WTC11 (cell line): ENCODE data around the gene CDC73. TPM values are rescaled to one million over a fixed set of nuclear protein-coding genes. Genes with fewer than 3 reads are reported as not detected.

ENCODE experiments used
- ATAC-seq: fragments of 200-7000 bp; cut with Tn5 transposase; 2 replicates; pipeline ENCODE4 v1.10.0; 2021; ENCODE audit warnings: mild to moderate bottlenecking, moderate library complexity
- CTCF ChIA-PET: fragments of 300-600 bp; sonication (Branson Sonifier 250); formaldehyde crosslinking; loops from one replicate; lab custom pipeline; 2021; ENCODE audit warnings: antibody characterized with exemption; lab: Charles Lee
- POLR2A ChIA-PET: fragments of 350-600 bp; sonication (Branson Sonifier 250); formaldehyde crosslinking; loops from one replicate; lab custom pipeline; 2021; ENCODE audit warnings: antibody characterized with exemption; lab: Charles Lee
- DNase-seq: peaks from one replicate; pipeline ENCODE4 v3.0.0; 2021; ENCODE audit warnings: low spot score
- H3K27ac Mint-ChIP-seq: 2 replicates; pipeline ENCODE4 v1.8.0; 2021; ENCODE audit warnings: mixed read lengths
- H3K27me3 Mint-ChIP-seq: 2 replicates; pipeline ENCODE4 v1.8.0; 2021; ENCODE audit warnings: low read depth, mild to moderate bottlenecking, moderate library complexity, mixed read lengths
- H3K36me3 Mint-ChIP-seq: 2 replicates; pipeline ENCODE4 v1.8.0; 2021; ENCODE audit warnings: mixed read lengths
- H3K4me1 Mint-ChIP-seq: 2 replicates; pipeline ENCODE4 v1.8.0; 2022; ENCODE audit warnings: mixed read lengths
- H3K4me3 Mint-ChIP-seq: 2 replicates; pipeline ENCODE4 v1.8.0; 2021; ENCODE audit warnings: mild to moderate bottlenecking, moderate library complexity, mixed read lengths
- H3K9me3 Mint-ChIP-seq: 2 replicates; pipeline ENCODE4 v1.8.0; 2021; ENCODE audit warnings: mixed read lengths
- ATF1 ChIP-seq: sonication (generic); formaldehyde crosslinking; IDR thresholded peaks from 2 replicates; pipeline ENCODE4 v1.8.1; 2023; ENCODE audit warnings: mild to moderate bottlenecking, moderate library complexity, missing genetic modification reagents
- CREM ChIP-seq: sonication (generic); formaldehyde crosslinking; IDR thresholded peaks from 2 replicates; pipeline ENCODE4 v1.8.1; 2022; ENCODE audit warnings: mild to moderate bottlenecking, missing genetic modification reagents, moderate library complexity
- EMX1 ChIP-seq: fragments of 250-450 bp; sonication (Bioruptor Pico); IDR thresholded peaks from 2 replicates; pipeline ENCODE4 v1.8.0; 2021; ENCODE audit warnings: mild to moderate bottlenecking
- ETV6 ChIP-seq: sonication (generic); formaldehyde crosslinking; IDR thresholded peaks from 2 replicates; pipeline ENCODE4 v1.8.1; 2022; ENCODE audit warnings: mild to moderate bottlenecking, missing genetic modification reagents
- NFYB ChIP-seq: sonication (generic); formaldehyde crosslinking; conservative IDR thresholded peaks from 2 replicates; pipeline ENCODE4 v1.8.0; 2022; ENCODE audit warnings: low read depth, missing genetic modification reagents
- NR2C2 ChIP-seq: sonication (generic); formaldehyde crosslinking; IDR thresholded peaks from 2 replicates; pipeline ENCODE4 v1.8.0; 2022; ENCODE audit warnings: mild to moderate bottlenecking, missing genetic modification reagents
- SMAD3 ChIP-seq: sonication (generic); formaldehyde crosslinking; IDR thresholded peaks from 2 replicates; pipeline ENCODE4 v1.8.0; 2022; ENCODE audit warnings: missing genetic modification reagents, mild to moderate bottlenecking, borderline replicate concordance
- SOX15 ChIP-seq: fragments of 250-450 bp; sonication (Bioruptor Pico); IDR thresholded peaks from 2 replicates; pipeline ENCODE4 v1.9.0; 2021; ENCODE audit warnings: mild to moderate bottlenecking
- ZNF138 ChIP-seq: sonication (generic); formaldehyde crosslinking; conservative IDR thresholded peaks from 2 replicates; pipeline ENCODE4 v1.8.1; 2022; ENCODE audit warnings: mild to moderate bottlenecking, moderate library complexity, missing genetic modification reagents
- ZNF232 ChIP-seq: sonication (generic); formaldehyde crosslinking; IDR thresholded peaks from 2 replicates; pipeline ENCODE4 v1.8.0; 2022; ENCODE audit warnings: mild to moderate bottlenecking, missing genetic modification reagents
- ZNF396 ChIP-seq: fragments of 250-450 bp; sonication (Bioruptor Pico); IDR thresholded peaks from 2 replicates; pipeline ENCODE4 v1.8.0; 2021; ENCODE audit warnings: mild to moderate bottlenecking, moderate library complexity, borderline replicate concordance
- ZNF671 ChIP-seq: fragments of 250-450 bp; sonication (Bioruptor Pico); IDR thresholded peaks from 2 replicates; pipeline ENCODE4 v1.8.0; 2021; ENCODE audit warnings: mild to moderate bottlenecking
- total RNA-seq: library from RNA; stranded (reverse); gene quantifications from 3 replicates; pipeline ENCODE4 v1.2.3, GENCODE V29; 2021
- TF ChIP-seq, protein P1 (sequence below): fragments of 250-450 bp; sonication (Bioruptor Pico); IDR thresholded peaks from 2 replicates; pipeline ENCODE4 v1.9.0; 2021; ENCODE audit warnings: mild to moderate bottlenecking, borderline replicate concordance
- TF ChIP-seq, protein P2 (sequence below): sonication (generic); formaldehyde crosslinking; IDR thresholded peaks from 2 replicates; pipeline ENCODE4 v1.8.1; 2023; ENCODE audit warnings: mild to moderate bottlenecking, missing genetic modification reagents
- TF ChIP-seq, protein P3 (sequence below): sonication (generic); formaldehyde crosslinking; IDR thresholded peaks from 2 replicates; pipeline ENCODE4 v1.8.1; 2022; ENCODE audit warnings: mild to moderate bottlenecking, moderate library complexity, missing genetic modification reagents
- TF ChIP-seq, protein P4 (sequence below): sonication (generic); formaldehyde crosslinking; IDR thresholded peaks from 2 replicates; pipeline ENCODE4 v1.8.0; 2022; ENCODE audit warnings: mild to moderate bottlenecking, missing genetic modification reagents
- TF ChIP-seq, protein P5 (sequence below): sonication (generic); formaldehyde crosslinking; conservative IDR thresholded peaks from 2 replicates; pipeline ENCODE4 v1.8.1; 2023; ENCODE audit warnings: mild to moderate bottlenecking, low read depth, missing genetic modification reagents, moderate library complexity
- TF ChIP-seq, protein P6 (sequence below): fragments of 250-450 bp; sonication (Bioruptor Pico); IDR thresholded peaks from 2 replicates; pipeline ENCODE4 v1.8.0; 2021; ENCODE audit warnings: mild to moderate bottlenecking
- TF ChIP-seq, protein P7 (sequence below): fragments of 200-600 bp; IDR thresholded peaks from 2 replicates; pipeline ENCODE4 v1.8.0; 2022; ENCODE audit warnings: antibody characterized with exemption
- TF ChIP-seq, protein P8 (sequence below): sonication (generic); formaldehyde crosslinking; IDR thresholded peaks from 2 replicates; pipeline ENCODE4 v1.8.1; 2022; ENCODE audit warnings: low read depth, missing genetic modification reagents, borderline replicate concordance

The CDC73 gene
- total RNA-seq, 1 experiment from 2014 or later: 57.1 TPM

DNA sequence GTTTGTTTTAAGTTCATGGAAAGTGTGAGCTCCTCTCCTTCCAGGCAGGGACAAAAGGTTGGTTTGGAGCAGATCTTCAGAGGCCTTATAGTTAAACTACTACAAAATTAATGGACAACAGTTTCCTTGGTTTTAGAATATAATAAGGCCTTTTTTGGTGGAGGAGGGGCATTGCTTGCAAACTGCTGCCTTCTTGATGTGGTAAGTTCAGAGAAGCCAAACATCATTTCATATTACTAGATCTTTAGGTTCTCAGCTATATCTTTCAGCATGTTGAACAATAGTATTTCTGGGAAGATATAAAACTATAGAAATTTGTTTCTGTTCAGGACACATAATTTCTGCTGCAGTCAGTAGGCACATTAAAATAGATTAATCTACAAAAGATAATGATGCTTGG is 162.4 kb downstream of the CDC73 start (continued):
- TF ChIP-seq, protein P1, sequence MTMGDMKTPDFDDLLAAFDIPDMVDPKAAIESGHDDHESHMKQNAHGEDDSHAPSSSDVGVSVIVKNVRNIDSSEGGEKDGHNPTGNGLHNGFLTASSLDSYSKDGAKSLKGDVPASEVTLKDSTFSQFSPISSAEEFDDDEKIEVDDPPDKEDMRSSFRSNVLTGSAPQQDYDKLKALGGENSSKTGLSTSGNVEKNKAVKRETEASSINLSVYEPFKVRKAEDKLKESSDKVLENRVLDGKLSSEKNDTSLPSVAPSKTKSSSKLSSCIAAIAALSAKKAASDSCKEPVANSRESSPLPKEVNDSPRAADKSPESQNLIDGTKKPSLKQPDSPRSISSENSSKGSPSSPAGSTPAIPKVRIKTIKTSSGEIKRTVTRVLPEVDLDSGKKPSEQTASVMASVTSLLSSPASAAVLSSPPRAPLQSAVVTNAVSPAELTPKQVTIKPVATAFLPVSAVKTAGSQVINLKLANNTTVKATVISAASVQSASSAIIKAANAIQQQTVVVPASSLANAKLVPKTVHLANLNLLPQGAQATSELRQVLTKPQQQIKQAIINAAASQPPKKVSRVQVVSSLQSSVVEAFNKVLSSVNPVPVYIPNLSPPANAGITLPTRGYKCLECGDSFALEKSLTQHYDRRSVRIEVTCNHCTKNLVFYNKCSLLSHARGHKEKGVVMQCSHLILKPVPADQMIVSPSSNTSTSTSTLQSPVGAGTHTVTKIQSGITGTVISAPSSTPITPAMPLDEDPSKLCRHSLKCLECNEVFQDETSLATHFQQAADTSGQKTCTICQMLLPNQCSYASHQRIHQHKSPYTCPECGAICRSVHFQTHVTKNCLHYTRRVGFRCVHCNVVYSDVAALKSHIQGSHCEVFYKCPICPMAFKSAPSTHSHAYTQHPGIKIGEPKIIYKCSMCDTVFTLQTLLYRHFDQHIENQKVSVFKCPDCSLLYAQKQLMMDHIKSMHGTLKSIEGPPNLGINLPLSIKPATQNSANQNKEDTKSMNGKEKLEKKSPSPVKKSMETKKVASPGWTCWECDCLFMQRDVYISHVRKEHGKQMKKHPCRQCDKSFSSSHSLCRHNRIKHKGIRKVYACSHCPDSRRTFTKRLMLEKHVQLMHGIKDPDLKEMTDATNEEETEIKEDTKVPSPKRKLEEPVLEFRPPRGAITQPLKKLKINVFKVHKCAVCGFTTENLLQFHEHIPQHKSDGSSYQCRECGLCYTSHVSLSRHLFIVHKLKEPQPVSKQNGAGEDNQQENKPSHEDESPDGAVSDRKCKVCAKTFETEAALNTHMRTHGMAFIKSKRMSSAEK (CRISPR knock-in tag): no peak
- TF ChIP-seq, protein P2, sequence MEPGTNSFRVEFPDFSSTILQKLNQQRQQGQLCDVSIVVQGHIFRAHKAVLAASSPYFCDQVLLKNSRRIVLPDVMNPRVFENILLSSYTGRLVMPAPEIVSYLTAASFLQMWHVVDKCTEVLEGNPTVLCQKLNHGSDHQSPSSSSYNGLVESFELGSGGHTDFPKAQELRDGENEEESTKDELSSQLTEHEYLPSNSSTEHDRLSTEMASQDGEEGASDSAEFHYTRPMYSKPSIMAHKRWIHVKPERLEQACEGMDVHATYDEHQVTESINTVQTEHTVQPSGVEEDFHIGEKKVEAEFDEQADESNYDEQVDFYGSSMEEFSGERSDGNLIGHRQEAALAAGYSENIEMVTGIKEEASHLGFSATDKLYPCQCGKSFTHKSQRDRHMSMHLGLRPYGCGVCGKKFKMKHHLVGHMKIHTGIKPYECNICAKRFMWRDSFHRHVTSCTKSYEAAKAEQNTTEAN (CRISPR knock-in tag): no peak
- TF ChIP-seq, protein P3, sequence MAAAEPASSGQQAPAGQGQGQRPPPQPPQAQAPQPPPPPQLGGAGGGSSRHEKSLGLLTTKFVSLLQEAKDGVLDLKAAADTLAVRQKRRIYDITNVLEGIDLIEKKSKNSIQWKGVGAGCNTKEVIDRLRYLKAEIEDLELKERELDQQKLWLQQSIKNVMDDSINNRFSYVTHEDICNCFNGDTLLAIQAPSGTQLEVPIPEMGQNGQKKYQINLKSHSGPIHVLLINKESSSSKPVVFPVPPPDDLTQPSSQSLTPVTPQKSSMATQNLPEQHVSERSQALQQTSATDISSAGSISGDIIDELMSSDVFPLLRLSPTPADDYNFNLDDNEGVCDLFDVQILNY: no peak
- TF ChIP-seq ZNF671 (CRISPR knock-in tag) (no peak), ATF1 (CRISPR knock-in tag) (no peak), SMAD3 (CRISPR knock-in tag) (no peak), ZNF396 (CRISPR knock-in tag) (no peak), NFYB (CRISPR knock-in tag) (no peak), ZNF138 (CRISPR knock-in tag) (no peak), ZNF232 (CRISPR knock-in tag) (no peak)
- TF ChIP-seq, protein P4, sequence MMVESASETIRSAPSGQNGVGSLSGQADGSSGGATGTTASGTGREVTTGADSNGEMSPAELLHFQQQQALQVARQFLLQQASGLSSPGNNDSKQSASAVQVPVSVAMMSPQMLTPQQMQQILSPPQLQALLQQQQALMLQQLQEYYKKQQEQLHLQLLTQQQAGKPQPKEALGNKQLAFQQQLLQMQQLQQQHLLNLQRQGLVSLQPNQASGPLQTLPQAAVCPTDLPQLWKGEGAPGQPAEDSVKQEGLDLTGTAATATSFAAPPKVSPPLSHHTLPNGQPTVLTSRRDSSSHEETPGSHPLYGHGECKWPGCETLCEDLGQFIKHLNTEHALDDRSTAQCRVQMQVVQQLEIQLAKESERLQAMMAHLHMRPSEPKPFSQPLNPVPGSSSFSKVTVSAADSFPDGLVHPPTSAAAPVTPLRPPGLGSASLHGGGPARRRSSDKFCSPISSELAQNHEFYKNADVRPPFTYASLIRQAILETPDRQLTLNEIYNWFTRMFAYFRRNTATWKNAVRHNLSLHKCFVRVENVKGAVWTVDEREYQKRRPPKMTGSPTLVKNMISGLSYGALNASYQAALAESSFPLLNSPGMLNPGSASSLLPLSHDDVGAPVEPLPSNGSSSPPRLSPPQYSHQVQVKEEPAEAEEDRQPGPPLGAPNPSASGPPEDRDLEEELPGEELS (CRISPR knock-in tag): no peak
- TF ChIP-seq, protein P5, sequence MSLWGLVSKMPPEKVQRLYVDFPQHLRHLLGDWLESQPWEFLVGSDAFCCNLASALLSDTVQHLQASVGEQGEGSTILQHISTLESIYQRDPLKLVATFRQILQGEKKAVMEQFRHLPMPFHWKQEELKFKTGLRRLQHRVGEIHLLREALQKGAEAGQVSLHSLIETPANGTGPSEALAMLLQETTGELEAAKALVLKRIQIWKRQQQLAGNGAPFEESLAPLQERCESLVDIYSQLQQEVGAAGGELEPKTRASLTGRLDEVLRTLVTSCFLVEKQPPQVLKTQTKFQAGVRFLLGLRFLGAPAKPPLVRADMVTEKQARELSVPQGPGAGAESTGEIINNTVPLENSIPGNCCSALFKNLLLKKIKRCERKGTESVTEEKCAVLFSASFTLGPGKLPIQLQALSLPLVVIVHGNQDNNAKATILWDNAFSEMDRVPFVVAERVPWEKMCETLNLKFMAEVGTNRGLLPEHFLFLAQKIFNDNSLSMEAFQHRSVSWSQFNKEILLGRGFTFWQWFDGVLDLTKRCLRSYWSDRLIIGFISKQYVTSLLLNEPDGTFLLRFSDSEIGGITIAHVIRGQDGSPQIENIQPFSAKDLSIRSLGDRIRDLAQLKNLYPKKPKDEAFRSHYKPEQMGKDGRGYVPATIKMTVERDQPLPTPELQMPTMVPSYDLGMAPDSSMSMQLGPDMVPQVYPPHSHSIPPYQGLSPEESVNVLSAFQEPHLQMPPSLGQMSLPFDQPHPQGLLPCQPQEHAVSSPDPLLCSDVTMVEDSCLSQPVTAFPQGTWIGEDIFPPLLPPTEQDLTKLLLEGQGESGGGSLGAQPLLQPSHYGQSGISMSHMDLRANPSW (CRISPR knock-in tag): no peak

DNA sequence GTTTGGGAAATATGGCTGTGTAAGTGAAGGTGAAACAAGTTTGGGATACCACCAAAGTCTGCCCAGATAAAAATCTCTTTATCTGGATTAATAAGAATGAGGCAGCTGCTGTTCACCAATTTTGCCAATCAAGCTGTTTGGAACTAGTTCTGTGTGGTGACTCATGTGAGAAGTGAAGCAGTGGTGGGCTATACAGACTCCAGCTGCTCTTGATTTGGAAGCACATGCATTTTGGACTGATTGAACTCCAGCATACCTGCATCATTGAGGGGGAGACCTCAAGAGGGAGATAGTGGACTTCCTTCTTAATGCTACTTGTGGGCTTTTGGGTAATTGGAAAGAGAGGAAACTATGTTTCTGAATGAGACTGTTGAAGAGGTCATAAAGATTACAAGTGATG is 163.8 kb downstream of the CDC73 start:
- Mint-ChIP-seq H3K4me3 (no peak overlapping the region), H3K27ac (no peak overlapping the region), H3K4me1 (peaks cover 11% of the 10 kb centered on the region), H3K9me3 (peaks cover 8% of the 10 kb centered on the region), H3K36me3 (no peaks in the 10 kb centered on the region), H3K27me3 (no peaks in the 10 kb centered on the region)
- CTCF ChIA-PET: no interaction called here
- TF ChIP-seq SOX15 (CRISPR knock-in tag) (no peak), ETV6 (CRISPR knock-in tag) (no peak), NFYB (CRISPR knock-in tag) (no peak), CREM (CRISPR knock-in tag) (no peak), EMX1 (CRISPR knock-in tag) (no peak), NR2C2 (CRISPR knock-in tag) (no peak)
- TF ChIP-seq, protein P6, sequence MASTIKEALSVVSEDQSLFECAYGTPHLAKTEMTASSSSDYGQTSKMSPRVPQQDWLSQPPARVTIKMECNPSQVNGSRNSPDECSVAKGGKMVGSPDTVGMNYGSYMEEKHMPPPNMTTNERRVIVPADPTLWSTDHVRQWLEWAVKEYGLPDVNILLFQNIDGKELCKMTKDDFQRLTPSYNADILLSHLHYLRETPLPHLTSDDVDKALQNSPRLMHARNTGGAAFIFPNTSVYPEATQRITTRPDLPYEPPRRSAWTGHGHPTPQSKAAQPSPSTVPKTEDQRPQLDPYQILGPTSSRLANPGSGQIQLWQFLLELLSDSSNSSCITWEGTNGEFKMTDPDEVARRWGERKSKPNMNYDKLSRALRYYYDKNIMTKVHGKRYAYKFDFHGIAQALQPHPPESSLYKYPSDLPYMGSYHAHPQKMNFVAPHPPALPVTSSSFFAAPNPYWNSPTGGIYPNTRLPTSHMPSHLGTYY (CRISPR knock-in tag): no peak
- TF ChIP-seq, protein P7, sequence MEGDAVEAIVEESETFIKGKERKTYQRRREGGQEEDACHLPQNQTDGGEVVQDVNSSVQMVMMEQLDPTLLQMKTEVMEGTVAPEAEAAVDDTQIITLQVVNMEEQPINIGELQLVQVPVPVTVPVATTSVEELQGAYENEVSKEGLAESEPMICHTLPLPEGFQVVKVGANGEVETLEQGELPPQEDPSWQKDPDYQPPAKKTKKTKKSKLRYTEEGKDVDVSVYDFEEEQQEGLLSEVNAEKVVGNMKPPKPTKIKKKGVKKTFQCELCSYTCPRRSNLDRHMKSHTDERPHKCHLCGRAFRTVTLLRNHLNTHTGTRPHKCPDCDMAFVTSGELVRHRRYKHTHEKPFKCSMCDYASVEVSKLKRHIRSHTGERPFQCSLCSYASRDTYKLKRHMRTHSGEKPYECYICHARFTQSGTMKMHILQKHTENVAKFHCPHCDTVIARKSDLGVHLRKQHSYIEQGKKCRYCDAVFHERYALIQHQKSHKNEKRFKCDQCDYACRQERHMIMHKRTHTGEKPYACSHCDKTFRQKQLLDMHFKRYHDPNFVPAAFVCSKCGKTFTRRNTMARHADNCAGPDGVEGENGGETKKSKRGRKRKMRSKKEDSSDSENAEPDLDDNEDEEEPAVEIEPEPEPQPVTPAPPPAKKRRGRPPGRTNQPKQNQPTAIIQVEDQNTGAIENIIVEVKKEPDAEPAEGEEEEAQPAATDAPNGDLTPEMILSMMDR: no peak
- TF ChIP-seq, protein P8, sequence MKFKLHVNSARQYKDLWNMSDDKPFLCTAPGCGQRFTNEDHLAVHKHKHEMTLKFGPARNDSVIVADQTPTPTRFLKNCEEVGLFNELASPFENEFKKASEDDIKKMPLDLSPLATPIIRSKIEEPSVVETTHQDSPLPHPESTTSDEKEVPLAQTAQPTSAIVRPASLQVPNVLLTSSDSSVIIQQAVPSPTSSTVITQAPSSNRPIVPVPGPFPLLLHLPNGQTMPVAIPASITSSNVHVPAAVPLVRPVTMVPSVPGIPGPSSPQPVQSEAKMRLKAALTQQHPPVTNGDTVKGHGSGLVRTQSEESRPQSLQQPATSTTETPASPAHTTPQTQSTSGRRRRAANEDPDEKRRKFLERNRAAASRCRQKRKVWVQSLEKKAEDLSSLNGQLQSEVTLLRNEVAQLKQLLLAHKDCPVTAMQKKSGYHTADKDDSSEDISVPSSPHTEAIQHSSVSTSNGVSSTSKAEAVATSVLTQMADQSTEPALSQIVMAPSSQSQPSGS (CRISPR knock-in tag): no peak
- DNase-seq: no peak
- no peak for ATAC-seq
- POLR2A ChIA-PET: no interaction called here
